DMS 273 treated with DMSO at 0.1 percent for 48 hours (cell line): ENCODE data around the gene HYAL2.
"Not testable (repeated sequence)": the region's sequence is repeated elsewhere in the genome, so short reads cannot be mapped to it uniquely, and the experiment has no call there.

Experiments used
- DNase-seq: peaks from one replicate; lab custom pipeline; 2025; lab: John Stamatoyannopoulos, UW

The HYAL2 gene

GRCh38 chr3:50312041-50312440 lies 10.5 kb downstream of the HYAL2 start:
- DNase-seq = not testable (repeated sequence)

- DNase-seq = no peak
These were observed 17.9 kb downstream of the HYAL2 start for GRCh38 chr3:50304601-50305000.

GRCh38 chr3:50303013-50303815 lies 19.3 kb downstream of the HYAL2 start, which contains the start of gene HYAL1:
HYAL1 (minus strand) TSS chr3:50303574; CDS start chr3:50302956, 618 bp downstream.
- no peak for DNase-seq

- no peak for DNase-seq
These were observed 20.2 kb downstream of the HYAL2 start for GRCh38 chr3:50302095-50303012.

GRCh38 chr3:50300681-50301254 lies 21.8 kb downstream of the HYAL2 start:
- no peak for DNase-seq

- peak; percentile 23 for DNase-seq
These were observed 22.4 kb downstream of the HYAL2 start for GRCh38 chr3:50299929-50300680.

- DNase-seq = no peak
These were observed 23.0 kb downstream of the HYAL2 start for GRCh38 chr3:50299638-50299928.

- peak; percentile 91 for DNase-seq
These were observed 23.5 kb downstream of the HYAL2 start, which contains the start of the genes HYAL3 and NAA80 for GRCh38 chr3:50298836-50299637. HYAL3 (minus strand) TSS chr3:50299405; CDS start chr3:50295602, 3,803 bp downstream. NAA80 (minus strand) TSS chr3:50299405; CDS start chr3:50297463, 1,942 bp downstream.

- DNase-seq = no peak
These were observed 24.4 kb downstream of the HYAL2 start for GRCh38 chr3:50297896-50298725.

- DNase-seq = no peak
These were observed 25.2 kb downstream of the HYAL2 start for GRCh38 chr3:50297384-50297775.

GRCh38 chr3:50296721-50297383 lies 25.7 kb downstream of the HYAL2 start:
- DNase-seq = no peak

GRCh38 chr3:50295553-50296431 lies 26.8 kb downstream of the HYAL2 start:
- DNase-seq = no peak

- no peak for DNase-seq
These were observed 27.8 kb downstream of the HYAL2 start for GRCh38 chr3:50294492-50295403.

GRCh38 chr3:50294089-50294488 lies 28.5 kb downstream of the HYAL2 start:
- DNase-seq = no peak

- DNase-seq = no peak
These were observed 29.3 kb downstream of the HYAL2 start for GRCh38 chr3:50293079-50293801.
